Measurements from ENCODE around the gene TBCEL. TPM values are rescaled to one million over a fixed set of nuclear protein-coding genes. Genes with fewer than 3 reads are reported as not detected.

The TBCEL gene
- total RNA-seq, 1 experiment from 2014 or later, result 17.2 TPM

- BruUV-seq (replicated peaks), result no TSS peak
- ChIA-PET CTCF (no interaction called here), POLR2A (no interaction called here)
- Mint-ChIP-seq H3K4me3 (ENCODE audit: unreplicated experiment) (no peak overlapping the region), H3K4me1 (ENCODE audit: insufficient read depth, unreplicated experiment) (no peaks in the 10 kb centered on the region), H3K27ac (ENCODE audit: low read depth, unreplicated experiment) (no peak overlapping the region), H3K36me3 (ENCODE audit: insufficient read depth, unreplicated experiment) (peaks cover 56% of the 10 kb centered on the region), H3K27me3 (ENCODE audit: insufficient read depth, unreplicated experiment) (no peaks in the 10 kb centered on the region), H3K9me3 (ENCODE audit: unreplicated experiment) (no peaks in the 10 kb centered on the region)
- no peak for DNase-seq (ENCODE audit: unreplicated experiment)
- intact Hi-C loops (cut with micrococcal nuclease), result no loop called here
- no peak for TF ChIP-seq CTCF (IDR thresholded peaks at IDR 0.05; ENCODE audit: unreplicated experiment)
These were observed 35.7 kb downstream of the TBCEL start for GRCh38 chr11:121059605-121060004.

GRCh38 chr11:121063728-121064127 is 39.8 kb downstream of the TBCEL start:
- BruUV-seq (replicated peaks), result no TSS peak
- no peaks in the 10 kb centered on the region for H3K27me3 Mint-ChIP-seq (ENCODE audit: insufficient read depth, unreplicated experiment)
- TF ChIP-seq CTCF (IDR thresholded peaks at IDR 0.05; ENCODE audit: unreplicated experiment), result peak; percentile 29
- peaks cover 37% of the 10 kb centered on the region for H3K36me3 Mint-ChIP-seq (ENCODE audit: insufficient read depth, unreplicated experiment)
- intact Hi-C loops (cut with micrococcal nuclease), result no loop called here
- ChIA-PET POLR2A (interaction anchor here (0.9 kb wide), 1 partner anchor 19 kb away, joined by 4 read pairs; no protein-coding TSS in a partner anchor), CTCF (interaction anchor here (1.4 kb wide), 1 partner anchor 12 kb away, joined by 3 read pairs; no protein-coding TSS in a partner anchor)
- no peak overlapping the region for H3K27ac Mint-ChIP-seq (ENCODE audit: low read depth, unreplicated experiment)
- no peaks in the 10 kb centered on the region for H3K4me1 Mint-ChIP-seq (ENCODE audit: insufficient read depth, unreplicated experiment)
- peak; percentile 11 for DNase-seq (ENCODE audit: unreplicated experiment)
- no peaks in the 10 kb centered on the region for H3K9me3 Mint-ChIP-seq (ENCODE audit: unreplicated experiment)
- H3K4me3 Mint-ChIP-seq (ENCODE audit: unreplicated experiment), result no peak overlapping the region

- no peaks in the 10 kb centered on the region for H3K27me3 Mint-ChIP-seq (ENCODE audit: insufficient read depth, unreplicated experiment)
- ChIA-PET CTCF (interaction anchor here (0.7 to 1.1 kb wide), 2 partner anchors 68 to 896 kb away, joined by 3 read pairs; no protein-coding TSS in a partner anchor), POLR2A (interaction anchor here (0.5 to 0.6 kb wide), 2 partner anchors 26 to 28 kb away, joined by 3 read pairs; no protein-coding TSS in a partner anchor)
- H3K9me3 Mint-ChIP-seq (ENCODE audit: unreplicated experiment), result no peaks in the 10 kb centered on the region
- H3K4me1 Mint-ChIP-seq (ENCODE audit: insufficient read depth, unreplicated experiment), result no peaks in the 10 kb centered on the region
- no peak for TF ChIP-seq CTCF (IDR thresholded peaks at IDR 0.05; ENCODE audit: unreplicated experiment)
- BruUV-seq (replicated peaks), result no TSS peak
- no peak overlapping the region for H3K27ac Mint-ChIP-seq (ENCODE audit: low read depth, unreplicated experiment)
- intact Hi-C loops (cut with micrococcal nuclease), result no loop called here
- H3K36me3 Mint-ChIP-seq (ENCODE audit: insufficient read depth, unreplicated experiment), result peaks cover 44% of the 10 kb centered on the region
- DNase-seq (ENCODE audit: unreplicated experiment), result no peak
- no peak overlapping the region for H3K4me3 Mint-ChIP-seq (ENCODE audit: unreplicated experiment)
These were observed 42.7 kb downstream of the TBCEL start for GRCh38 chr11:121066623-121067022.

GRCh38 chr11:121067026-121067425 is 43.1 kb downstream of the TBCEL start:
- Mint-ChIP-seq H3K27ac (ENCODE audit: low read depth, unreplicated experiment) (no peak overlapping the region), H3K4me3 (ENCODE audit: unreplicated experiment) (no peak overlapping the region), H3K27me3 (ENCODE audit: insufficient read depth, unreplicated experiment) (no peaks in the 10 kb centered on the region), H3K36me3 (ENCODE audit: insufficient read depth, unreplicated experiment) (peaks cover 48% of the 10 kb centered on the region), H3K4me1 (ENCODE audit: insufficient read depth, unreplicated experiment) (no peaks in the 10 kb centered on the region), H3K9me3 (ENCODE audit: unreplicated experiment) (no peaks in the 10 kb centered on the region)
- DNase-seq (ENCODE audit: unreplicated experiment), result no peak
- no peak for TF ChIP-seq CTCF (IDR thresholded peaks at IDR 0.05; ENCODE audit: unreplicated experiment)
- intact Hi-C loops (cut with micrococcal nuclease), result no loop called here
- BruUV-seq (replicated peaks), result no TSS peak
- CTCF ChIA-PET, result interaction anchor here (0.6 to 1.1 kb wide), 3 partner anchors 68 to 896 kb away, joined by 3 read pairs; no protein-coding TSS in a partner anchor
- POLR2A ChIA-PET, result interaction anchor here (0.5 kb wide), 1 partner anchor 27 kb away, joined by 3 read pairs; no protein-coding TSS in a partner anchor

Measured in MCF 10A (cell line).